Measurements from ENCODE around the gene IKBIP.
"Not testable (repeated sequence)": the region's sequence is repeated elsewhere in the genome, so short reads cannot be mapped to it uniquely, and the experiment has no call there.

IKBIP gene

GRCh38 chr12:98610596-98610995, 34.0 kb downstream of the IKBIP start:
- DNase-seq (ENCODE audit: low read depth in 1 of 2, low spot score in 1 of 2): no peak
- TF ChIP-seq SPI1 (IDR thresholded peaks at IDR 0.05; ENCODE audit: borderline replicate concordance, low read depth) (no peak), REST (IDR thresholded peaks at IDR 0.05; ENCODE audit: insufficient replicate concordance, low read depth) (no peak), CTCF (IDR thresholded peaks at IDR 0.05; ENCODE audit: insufficient read depth, low read length) (no peak), POLR2AphosphoS5 (IDR thresholded peaks at IDR 0.05; ENCODE audit: low read depth) (no peak), GABPA (IDR thresholded peaks at IDR 0.05; ENCODE audit: low read depth) (no peak)
- Histone ChIP-seq H3K27me3 (ENCODE audit: insufficient read depth, poor library complexity, severe bottlenecking) (no peaks in the 10 kb centered on the region), H3K27ac (replicated peaks) (no peak overlapping the region), H3K4me3 (replicated peaks; ENCODE audit: insufficient read depth, low read length) (no peak overlapping the region)

GRCh38 chr12:98606359-98606988, 38.1 kb downstream of the IKBIP start:
- DNase-seq (ENCODE audit: low read depth in 1 of 2, low spot score in 1 of 2): no peak
- H3K4me3 ChIP-seq (replicated peaks; ENCODE audit: insufficient read depth, low read length): no peak overlapping the region
- no peaks in the 10 kb centered on the region for H3K27me3 ChIP-seq (ENCODE audit: insufficient read depth, poor library complexity, severe bottlenecking)
- no peak for TF ChIP-seq REST (IDR thresholded peaks at IDR 0.05; ENCODE audit: insufficient replicate concordance, low read depth)
- TF ChIP-seq GABPA (IDR thresholded peaks at IDR 0.05; ENCODE audit: low read depth): no peak
- no peak for TF ChIP-seq POLR2AphosphoS5 (IDR thresholded peaks at IDR 0.05; ENCODE audit: low read depth)
- no peak for TF ChIP-seq CTCF (IDR thresholded peaks at IDR 0.05; ENCODE audit: insufficient read depth, low read length)
- no peak for TF ChIP-seq SPI1 (IDR thresholded peaks at IDR 0.05; ENCODE audit: borderline replicate concordance, low read depth)
- H3K27ac ChIP-seq (replicated peaks): peak overlapping the region; percentile 75

GRCh38 chr12:98601924-98602323, 42.7 kb downstream of the IKBIP start:
- no peak for DNase-seq (ENCODE audit: low read depth in 1 of 2, low spot score in 1 of 2)
- TF ChIP-seq GABPA (IDR thresholded peaks at IDR 0.05; ENCODE audit: low read depth): no peak
- TF ChIP-seq CTCF (IDR thresholded peaks at IDR 0.05; ENCODE audit: insufficient read depth, low read length): no peak
- TF ChIP-seq POLR2AphosphoS5 (IDR thresholded peaks at IDR 0.05; ENCODE audit: low read depth): no peak
- no peak for TF ChIP-seq SPI1 (IDR thresholded peaks at IDR 0.05; ENCODE audit: borderline replicate concordance, low read depth)
- TF ChIP-seq REST (IDR thresholded peaks at IDR 0.05; ENCODE audit: insufficient replicate concordance, low read depth): no peak
- Histone ChIP-seq H3K27ac (replicated peaks) (no peak overlapping the region), H3K27me3 (ENCODE audit: insufficient read depth, poor library complexity, severe bottlenecking) (no peaks in the 10 kb centered on the region), H3K4me3 (replicated peaks; ENCODE audit: insufficient read depth, low read length) (no peak overlapping the region)

- H3K27me3 ChIP-seq (ENCODE audit: insufficient read depth, poor library complexity, severe bottlenecking); H3K27ac ChIP-seq (replicated peaks); H3K4me3 ChIP-seq (replicated peaks; ENCODE audit: insufficient read depth, low read length); DNase-seq (ENCODE audit: low read depth in 1 of 2, low spot score in 1 of 2): not testable (repeated sequence)
Observed at GRCh38 chr12:98597313-98597712, 47.3 kb downstream of the IKBIP start.

Measured in HL-60 (cell line).